ENCODE results near the gene SORBS2. TPM values are rescaled to one million over a fixed set of nuclear protein-coding genes. Genes with fewer than 3 reads are reported as not detected.

The SORBS2 gene
- total RNA-seq, 2 experiments from 2014 or later = not detected

DNA sequence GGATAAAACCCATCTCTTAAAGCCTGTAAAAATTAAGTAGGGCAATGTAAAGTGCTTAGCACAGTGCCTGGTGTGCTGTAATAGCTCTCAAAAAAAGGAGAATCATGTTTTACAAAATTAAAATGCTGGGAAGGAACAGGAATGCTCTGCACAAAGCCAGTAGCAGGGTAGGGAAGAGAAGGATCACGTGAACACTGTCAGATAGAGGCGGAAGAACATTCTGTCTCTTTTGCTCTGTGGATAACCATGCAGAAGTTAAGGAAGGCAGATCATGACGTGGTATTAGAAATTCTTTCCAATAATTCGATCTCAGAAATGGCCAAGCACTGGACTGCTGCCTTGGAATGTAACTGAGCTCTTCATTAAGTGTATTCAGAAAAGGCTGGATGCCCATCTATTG lies 140.5 kb downstream of the SORBS2 start:
- Mint-ChIP-seq H3K36me3 (ENCODE audit: low read depth) (no peaks in the 10 kb centered on the region), H3K4me1 (ENCODE audit: low read depth) (no peaks in the 10 kb centered on the region), H3K9me3 (no peaks in the 10 kb centered on the region), H3K27ac (no peak overlapping the region), H3K27me3 (peaks cover 21% of the 10 kb centered on the region), H3K4me3 (no peak overlapping the region)
- no peak for ATAC-seq (ENCODE audit: poor library complexity)
- Histone ChIP-seq H3K36me3 (ENCODE audit: insufficient read depth, low read length) (no peaks in the 10 kb centered on the region), H3K27me3 (ENCODE audit: control insufficient read depth in 1 of 2, insufficient read depth in 2 of 2, low read length in 2 of 2) (peaks cover 0 to 2% of the 10 kb centered on the region in 2 experiments), H3K27ac (ENCODE audit: low read depth in 1 of 2, low read length in 2 of 2) (no peak overlapping the region), H3K9me3 (ENCODE audit: control insufficient read depth in 1 of 2, insufficient read depth in 1 of 2, low read length in 2 of 2) (peaks cover 0 to 3% of the 10 kb centered on the region in 2 experiments), H3K4me3 (ENCODE audit: low read length) (no peak overlapping the region), H3K4me1 (ENCODE audit: insufficient read depth, low read length) (no peaks in the 10 kb centered on the region)
- no peak for TF ChIP-seq CTCF (IDR thresholded peaks at IDR 0.05)
- intact Hi-C loops (cut with DNase I, micrococcal nuclease) = no loop called here
- no peak for DNase-seq
- ChIA-PET POLR2A (interaction anchor here (1.0 kb wide), 1 partner anchor 11 kb away, joined by 3 read pairs; no protein-coding TSS in a partner anchor), CTCF (no interaction called here)

GRCh38 chr4:185671066-185671465 lies 140.9 kb downstream of the SORBS2 start:
- H3K4me3 ChIP-seq (ENCODE audit: low read length) = no peak overlapping the region
- H3K36me3 Mint-ChIP-seq (ENCODE audit: low read depth) = no peaks in the 10 kb centered on the region
- H3K36me3 ChIP-seq (ENCODE audit: insufficient read depth, low read length) = no peaks in the 10 kb centered on the region
- intact Hi-C loops (cut with DNase I, micrococcal nuclease) = no loop called here
- no peaks in the 10 kb centered on the region for H3K4me1 ChIP-seq (ENCODE audit: insufficient read depth, low read length)
- POLR2A ChIA-PET = interaction anchor here (1.0 kb wide), 1 partner anchor 11 kb away, joined by 3 read pairs; no protein-coding TSS in a partner anchor
- H3K9me3 ChIP-seq (ENCODE audit: control insufficient read depth in 1 of 2, insufficient read depth in 1 of 2, low read length in 2 of 2) = peaks cover 0 to 3% of the 10 kb centered on the region in 2 experiments
- no peaks in the 10 kb centered on the region for H3K9me3 Mint-ChIP-seq
- H3K27me3 ChIP-seq (ENCODE audit: control insufficient read depth in 1 of 2, insufficient read depth in 2 of 2, low read length in 2 of 2) = peaks cover 0 to 2% of the 10 kb centered on the region in 2 experiments
- no peak overlapping the region for H3K4me3 Mint-ChIP-seq
- H3K27ac Mint-ChIP-seq = no peak overlapping the region
- no peaks in the 10 kb centered on the region for H3K4me1 Mint-ChIP-seq (ENCODE audit: low read depth)
- H3K27ac ChIP-seq (ENCODE audit: low read depth in 1 of 2, low read length in 2 of 2) = no peak overlapping the region
- TF ChIP-seq CTCF (IDR thresholded peaks at IDR 0.05) = no peak
- ATAC-seq (ENCODE audit: poor library complexity) (no peak), DNase-seq (no peak)
- CTCF ChIA-PET = no interaction called here
- H3K27me3 Mint-ChIP-seq = peaks cover 21% of the 10 kb centered on the region

- H3K27ac Mint-ChIP-seq = no peak overlapping the region
- DNase-seq (no peak), ATAC-seq (ENCODE audit: poor library complexity) (no peak)
- H3K4me3 Mint-ChIP-seq = no peak overlapping the region
- H3K36me3 ChIP-seq (ENCODE audit: insufficient read depth, low read length) = no peaks in the 10 kb centered on the region
- no peak for TF ChIP-seq CTCF (IDR thresholded peaks at IDR 0.05)
- H3K36me3 Mint-ChIP-seq (ENCODE audit: low read depth) = no peaks in the 10 kb centered on the region
- no peaks in the 10 kb centered on the region for H3K4me1 Mint-ChIP-seq (ENCODE audit: low read depth)
- CTCF ChIA-PET = no interaction called here
- H3K4me1 ChIP-seq (ENCODE audit: insufficient read depth, low read length) = no peaks in the 10 kb centered on the region
- peaks cover 0 to 2% of the 10 kb centered on the region in 2 experiments for H3K27me3 ChIP-seq (ENCODE audit: control insufficient read depth in 1 of 2, insufficient read depth in 2 of 2, low read length in 2 of 2)
- H3K27ac ChIP-seq (ENCODE audit: low read depth in 1 of 2, low read length in 2 of 2) = no peak overlapping the region
- H3K9me3 ChIP-seq (ENCODE audit: control insufficient read depth in 1 of 2, insufficient read depth in 1 of 2, low read length in 2 of 2) = no peaks in the 10 kb centered on the region
- H3K9me3 Mint-ChIP-seq = no peaks in the 10 kb centered on the region
- POLR2A ChIA-PET = no interaction called here
- H3K4me3 ChIP-seq (ENCODE audit: low read length) = no peak overlapping the region
- intact Hi-C loops (cut with DNase I, micrococcal nuclease) = no loop called here
- H3K27me3 Mint-ChIP-seq = peaks cover 19% of the 10 kb centered on the region
These were observed 142.7 kb downstream of the SORBS2 start for GRCh38 chr4:185669288-185669687.
